GM12878 (cell line): ENCODE results near the gene SPANXN4. TPM values are rescaled to one million over a fixed set of nuclear protein-coding genes. Genes with fewer than 3 reads are reported as not detected.

Experiments used
- E2F8 ChIP-seq: fragments of 450-650 bp; IDR thresholded peaks from 2 replicates; pipeline ENCODE4 v1.6.1; 2018; ENCODE audit warnings: mild to moderate bottlenecking, low read depth, moderate library complexity; ENCODE audit not compliant: partially characterized antibody
- ESRRA ChIP-seq: IDR thresholded peaks from 2 replicates; pipeline ENCODE4 v1.6.1; 2012; ENCODE audit warnings: mild to moderate bottlenecking, low read length, improper control_type of control experiment
- RAD51 ChIP-seq: fragments of 450-650 bp; IDR thresholded peaks from 2 replicates; pipeline ENCODE4 v1.6.1; 2016; ENCODE audit warnings: moderate library complexity, mild to moderate bottlenecking, inconsistent platforms
- REST ChIP-seq: IDR thresholded peaks from 2 replicates; pipeline ENCODE4 v1.6.1; 2012; ENCODE audit warnings: mild to moderate bottlenecking, low read depth, low read length
- RFX5 ChIP-seq: IDR thresholded peaks from 2 replicates; pipeline ENCODE4 v1.6.1; 2011; ENCODE audit warnings: low read depth, low read length, improper control_type of control experiment
- SPI1 ChIP-seq: IDR thresholded peaks from 2 replicates; pipeline ENCODE4 v1.6.1; 2011; ENCODE audit warnings: low read depth, mild to moderate bottlenecking, low read length, moderate library complexity, borderline replicate concordance; ENCODE audit not compliant: insufficient read depth
- YY1 ChIP-seq: IDR thresholded peaks from 2 replicates; pipeline ENCODE4 v1.6.1; 2011; ENCODE audit warnings: low read depth, mild to moderate bottlenecking, low read length
- ZNF207 ChIP-seq: fragments of 450-650 bp; IDR thresholded peaks from 2 replicates; pipeline ENCODE4 v1.6.1; 2014; ENCODE audit warnings: antibody characterized with exemption, mild to moderate bottlenecking, borderline replicate concordance
- ZNF592 ChIP-seq: fragments of 450-650 bp; IDR thresholded peaks from 2 replicates; pipeline ENCODE4 v1.6.1; 2017; ENCODE audit warnings: mild to moderate bottlenecking, moderate library complexity
- ZZZ3 ChIP-seq: IDR thresholded peaks from 2 replicates; pipeline ENCODE4 v1.6.1; 2011; ENCODE audit warnings: low read depth; ENCODE audit not compliant: control insufficient read depth, insufficient read length
- polyA plus RNA-seq, 11 experiments: library from polyadenylated mRNA; depleted of rRNA in 4 of 11; unstranded in 6 of 11; stranded (reverse) in 5 of 11; fragments of >200 nt; fragmentation: Nextera tagmentation in 4 of 11; fragmentation: Illumina TruSeq in 1 of 11; extraction: Ambion mirVana in 4 of 11; extraction: Trizol in 1 of 11; gene quantifications; 1 replicate in 1 of 11; 2 replicates in 10 of 11; pipeline versions ENCODE4 v1.2.1 to v1.2.3, GENCODE V29; 2011 to 2016; ENCODE audit warnings: inconsistent platforms in 2 of 11, missing spikeins in 2 of 11, low read depth in 1 of 11
- total RNA-seq, 4 experiments: library from RNA; depleted of rRNA in 3 of 4; stranded (reverse); fragments of >200 nt in 3 of 4; fragmentation: Illumina TruSeq in 1 of 4; extraction: Trizol in 1 of 4; gene quantifications; 2 replicates each; pipeline versions ENCODE4 v1.2.1 to v1.2.3, GENCODE V29; 2013 to 2021
- TF ChIP-seq, protein P1 (sequence below): IDR thresholded peaks from 2 replicates; pipeline ENCODE4 v1.6.1; 2011; ENCODE audit warnings: borderline replicate concordance, low read depth, mild to moderate bottlenecking, moderate library complexity, mixed read lengths, low read length; ENCODE audit not compliant: insufficient read depth; ENCODE audit errors: extremely low read length
- TF ChIP-seq, protein P2 (sequence below): fragments of 450-650 bp; IDR thresholded peaks from 2 replicates; pipeline ENCODE4 v1.6.1; 2017; ENCODE audit warnings: mild to moderate bottlenecking, moderate library complexity

Gene SPANXN4
- total and polyA plus RNA-seq, 10 of the 15 experiments (the other 5 are each of a cell fraction or from before 2014, with no cell fraction given), result not detected

DNA sequence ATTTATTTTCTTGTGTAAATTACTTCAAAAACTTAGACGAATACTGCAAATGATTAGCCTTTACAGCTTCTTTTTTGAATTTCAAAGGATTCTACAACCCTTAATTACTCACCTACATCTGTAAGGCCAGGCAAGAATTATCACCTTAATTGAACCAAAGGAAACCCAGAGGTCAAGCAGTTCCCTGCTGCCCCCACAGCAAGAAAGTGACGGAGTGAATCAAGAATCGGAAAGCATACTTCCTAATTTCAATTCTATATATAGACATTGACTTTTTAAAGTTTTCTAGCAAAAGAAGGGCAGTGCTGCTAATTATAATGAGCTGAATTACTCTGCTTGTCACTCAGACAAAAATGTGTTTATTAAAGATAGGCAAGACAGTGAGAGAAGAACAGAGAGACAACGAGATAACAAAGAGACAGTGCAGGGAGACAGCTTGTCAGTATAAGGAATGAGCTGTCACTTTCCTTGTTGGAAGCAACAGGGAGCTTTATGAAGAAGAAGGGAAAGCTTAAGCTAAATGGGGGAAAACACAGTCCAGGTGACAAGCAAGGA is 47.5 kb upstream of the SPANXN4 start (continued):
- TF ChIP-seq ZNF592, result no peak
- no peak for TF ChIP-seq E2F8
- TF ChIP-seq ZNF207, result no peak
- 0 out of 2 replicates have a peak, but pooled peaks have one; percentile 16 for TF ChIP-seq ESRRA
- TF ChIP-seq, protein P1, sequence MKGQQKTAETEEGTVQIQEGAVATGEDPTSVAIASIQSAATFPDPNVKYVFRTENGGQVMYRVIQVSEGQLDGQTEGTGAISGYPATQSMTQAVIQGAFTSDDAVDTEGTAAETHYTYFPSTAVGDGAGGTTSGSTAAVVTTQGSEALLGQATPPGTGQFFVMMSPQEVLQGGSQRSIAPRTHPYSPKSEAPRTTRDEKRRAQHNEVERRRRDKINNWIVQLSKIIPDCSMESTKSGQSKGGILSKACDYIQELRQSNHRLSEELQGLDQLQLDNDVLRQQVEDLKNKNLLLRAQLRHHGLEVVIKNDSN, result no peak
- TF ChIP-seq RAD51, result no peak
- TF ChIP-seq ZZZ3, result no peak
- TF ChIP-seq, protein P2, sequence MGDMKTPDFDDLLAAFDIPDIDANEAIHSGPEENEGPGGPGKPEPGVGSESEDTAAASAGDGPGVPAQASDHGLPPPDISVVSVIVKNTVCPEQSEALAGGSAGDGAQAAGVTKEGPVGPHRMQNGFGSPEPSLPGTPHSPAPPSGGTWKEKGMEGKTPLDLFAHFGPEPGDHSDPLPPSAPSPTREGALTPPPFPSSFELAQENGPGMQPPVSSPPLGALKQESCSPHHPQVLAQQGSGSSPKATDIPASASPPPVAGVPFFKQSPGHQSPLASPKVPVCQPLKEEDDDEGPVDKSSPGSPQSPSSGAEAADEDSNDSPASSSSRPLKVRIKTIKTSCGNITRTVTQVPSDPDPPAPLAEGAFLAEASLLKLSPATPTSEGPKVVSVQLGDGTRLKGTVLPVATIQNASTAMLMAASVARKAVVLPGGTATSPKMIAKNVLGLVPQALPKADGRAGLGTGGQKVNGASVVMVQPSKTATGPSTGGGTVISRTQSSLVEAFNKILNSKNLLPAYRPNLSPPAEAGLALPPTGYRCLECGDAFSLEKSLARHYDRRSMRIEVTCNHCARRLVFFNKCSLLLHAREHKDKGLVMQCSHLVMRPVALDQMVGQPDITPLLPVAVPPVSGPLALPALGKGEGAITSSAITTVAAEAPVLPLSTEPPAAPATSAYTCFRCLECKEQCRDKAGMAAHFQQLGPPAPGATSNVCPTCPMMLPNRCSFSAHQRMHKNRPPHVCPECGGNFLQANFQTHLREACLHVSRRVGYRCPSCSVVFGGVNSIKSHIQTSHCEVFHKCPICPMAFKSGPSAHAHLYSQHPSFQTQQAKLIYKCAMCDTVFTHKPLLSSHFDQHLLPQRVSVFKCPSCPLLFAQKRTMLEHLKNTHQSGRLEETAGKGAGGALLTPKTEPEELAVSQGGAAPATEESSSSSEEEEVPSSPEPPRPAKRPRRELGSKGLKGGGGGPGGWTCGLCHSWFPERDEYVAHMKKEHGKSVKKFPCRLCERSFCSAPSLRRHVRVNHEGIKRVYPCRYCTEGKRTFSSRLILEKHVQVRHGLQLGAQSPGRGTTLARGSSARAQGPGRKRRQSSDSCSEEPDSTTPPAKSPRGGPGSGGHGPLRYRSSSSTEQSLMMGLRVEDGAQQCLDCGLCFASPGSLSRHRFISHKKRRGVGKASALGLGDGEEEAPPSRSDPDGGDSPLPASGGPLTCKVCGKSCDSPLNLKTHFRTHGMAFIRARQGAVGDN, result no peak
- no peak for TF ChIP-seq REST
- TF ChIP-seq SPI1, result no peak
- TF ChIP-seq RFX5, result no peak
- no peak for TF ChIP-seq YY1
